Left colon (tissue), 2 donors: ENCODE measurements around the gene SMAD6. TPM values are rescaled to one million over a fixed set of nuclear protein-coding genes. Genes with fewer than 3 reads are reported as not detected.
"Not testable (repeated sequence)": the region's sequence is repeated elsewhere in the genome, so short reads cannot be mapped to it uniquely, and the experiment has no call there.

ENCODE experiments used
- ATAC-seq: fragments of 200-7000 bp; cut with Tn5 transposase; one replicate; pipeline ENCODE4 v1.9.1; 2020; ENCODE audit warnings: mild to moderate bottlenecking, moderate library complexity
- DNase-seq, 2 donors: peaks; one replicate each; pipeline ENCODE4 v3.0.0-alpha.2; 2020
- intact Hi-C, 2 donors: fragments of 100-400 bp; cut with DNase I in 1 of 2; cut with micrococcal nuclease in 1 of 2; formaldehyde crosslinking; loops; one replicate each; pipeline versions ENCODE4 v1.11.2 to v1.14.0; 2022; cut with DNase I, micrococcal nuclease
- total RNA-seq, 2 donors: library from RNA; stranded (reverse); fragmentation: NEBNext Ultra II Directional; extraction: Animal tissue kit (Norgen Biotek cat#: 25700); gene quantifications; one replicate each; pipeline ENCODE4 v1.2.1, GENCODE V29; 2021
- donor health status: DM: no; HTN: no; CAD: no.
- donor health status: DM: yes; HTN: yes; CAD: no.

The SMAD6 gene
- total RNA-seq, 2 donors from 2014 or later = 9.6 to 11.2 TPM

- intact Hi-C loops = no loop called here
- ATAC-seq (no peak), DNase-seq (no peak)
Measured at GRCh38 chr15:66747223-66747622, 45.2 kb downstream of the SMAD6 start.

DNA sequence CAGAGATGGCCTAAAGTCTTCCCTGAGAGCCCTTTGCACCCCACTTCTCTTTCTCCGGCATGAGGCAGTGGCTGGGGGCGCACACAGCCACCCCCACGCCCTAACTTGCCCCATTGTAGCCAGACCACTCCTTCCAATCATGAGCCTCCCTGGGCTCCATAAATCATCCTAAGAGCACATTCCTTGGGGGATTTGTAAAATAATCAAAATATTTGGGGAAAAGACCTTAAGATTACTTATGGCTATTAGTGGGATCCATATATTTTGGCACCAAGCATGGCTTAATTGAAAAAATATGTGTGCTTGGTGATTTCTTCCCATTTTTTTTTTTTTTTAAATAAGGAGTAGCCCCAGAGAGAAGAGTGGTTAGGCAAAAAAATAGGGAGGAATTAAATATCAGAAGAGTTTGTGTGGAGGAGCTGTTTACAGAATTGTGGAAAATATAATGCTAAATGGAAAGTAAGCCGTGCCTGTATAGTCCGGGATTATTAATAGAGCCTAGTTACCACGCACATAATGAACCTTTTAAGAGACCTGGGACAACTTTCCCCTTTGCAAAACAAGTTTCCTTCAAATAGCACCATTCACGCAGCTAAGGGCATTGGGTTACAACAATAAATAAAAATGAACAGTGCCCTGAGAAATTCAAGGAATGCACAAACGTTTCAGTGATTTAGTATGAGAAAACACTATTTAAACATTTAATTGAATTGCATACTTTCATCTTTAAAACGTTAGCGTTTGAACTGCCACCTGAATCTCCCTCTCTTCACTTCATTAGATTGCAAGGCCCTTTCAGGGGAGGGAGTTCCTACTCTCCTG is 46.1 kb downstream of the SMAD6 start:
- intact Hi-C loops = no loop called here
- DNase-seq (no peak), ATAC-seq (no peak)

DNA sequence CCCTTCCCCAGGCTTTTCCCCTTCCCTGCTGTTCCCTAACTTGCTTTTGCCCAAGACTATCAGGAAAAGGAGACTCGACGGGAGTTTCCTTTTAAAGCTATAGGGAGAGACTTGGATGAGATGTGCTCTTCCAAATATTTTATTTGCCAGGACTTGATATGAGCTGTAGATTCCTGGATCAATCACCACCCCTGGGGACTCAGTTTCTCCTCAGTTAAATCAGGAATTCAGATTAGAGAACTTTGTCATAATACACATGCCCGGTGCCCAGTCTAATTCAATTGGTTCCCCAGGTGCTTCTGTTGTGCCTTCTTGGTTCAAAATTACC is 46.6 kb downstream of the SMAD6 start:
- ATAC-seq (no peak), DNase-seq (no peak)
- intact Hi-C loops = no loop called here

- intact Hi-C loops = no loop called here
- DNase-seq (no peak), ATAC-seq (no peak)
Measured at GRCh38 chr15:66749841-66750575, 48.0 kb downstream of the SMAD6 start.

GRCh38 chr15:66750609-66751008 is 48.6 kb downstream of the SMAD6 start:
- DNase-seq (no peak), ATAC-seq (no peak)
- intact Hi-C loops = no loop called here

DNA sequence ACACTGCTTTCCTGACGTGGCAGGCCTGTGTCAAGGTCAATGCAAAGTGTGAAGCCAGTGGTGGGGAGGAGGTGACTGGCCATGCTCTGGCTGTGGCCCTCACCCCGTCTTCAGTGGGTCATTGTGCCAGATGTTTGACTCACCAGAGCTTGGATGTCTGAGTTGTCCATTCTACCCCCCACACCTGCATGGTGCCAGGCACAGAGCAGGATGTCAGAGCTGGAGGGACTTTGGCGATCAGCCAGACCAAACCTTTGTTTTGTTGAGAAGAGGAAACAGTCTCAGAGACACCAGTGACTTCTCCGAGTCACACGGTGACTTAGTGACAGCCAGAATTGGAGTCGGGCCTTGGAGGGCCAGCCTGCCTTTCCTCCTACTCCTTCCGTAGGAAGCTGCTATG is 49.5 kb downstream of the SMAD6 start:
- intact Hi-C loops = no loop called here
- ATAC-seq (peak; percentile 52), DNase-seq (no peak)

GRCh38 chr15:66752078-66752477 is 50.0 kb downstream of the SMAD6 start:
- DNase-seq = no peak
- intact Hi-C loops = no loop called here
- no peak for ATAC-seq

DNA sequence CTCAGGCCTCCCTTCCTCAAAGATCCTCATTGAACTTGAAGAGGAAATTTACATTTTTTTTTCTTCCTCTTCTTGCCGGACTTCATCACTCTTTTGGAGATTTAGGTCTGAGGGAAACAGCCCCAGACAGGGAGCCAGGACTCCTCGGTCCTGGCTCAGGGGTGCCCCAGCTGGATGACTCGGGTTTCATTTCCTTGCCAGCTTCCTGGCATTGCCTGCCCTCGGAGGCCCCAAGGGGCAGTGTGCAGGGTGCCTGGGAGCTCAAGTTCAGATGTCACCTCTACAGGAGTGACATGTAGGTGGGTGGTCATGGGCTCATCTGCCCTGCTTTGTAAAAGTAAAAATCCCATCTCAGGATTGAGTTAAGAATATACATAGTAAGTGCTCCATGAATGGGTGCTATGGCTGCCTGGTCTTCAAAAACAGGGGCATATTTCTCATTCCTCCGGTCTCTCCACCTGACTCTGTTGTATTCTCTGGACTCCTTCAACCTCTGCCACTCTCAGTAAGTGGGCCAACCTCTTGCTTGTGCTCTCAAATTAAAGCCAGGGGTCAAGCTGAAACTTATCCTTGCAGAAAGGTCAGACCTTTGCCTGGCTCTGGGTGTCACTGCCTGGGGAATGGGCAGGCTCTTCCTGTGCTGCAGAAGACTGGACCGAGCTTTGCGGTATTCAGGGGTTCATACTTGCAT is 51.8 kb downstream of the SMAD6 start:
- intact Hi-C loops = no loop called here
- DNase-seq (no peak), ATAC-seq (no peak)

GRCh38 chr15:66754789-66755188 is 52.8 kb downstream of the SMAD6 start:
- intact Hi-C loops = no loop called here
- DNase-seq = no peak
- ATAC-seq = no peak

DNA sequence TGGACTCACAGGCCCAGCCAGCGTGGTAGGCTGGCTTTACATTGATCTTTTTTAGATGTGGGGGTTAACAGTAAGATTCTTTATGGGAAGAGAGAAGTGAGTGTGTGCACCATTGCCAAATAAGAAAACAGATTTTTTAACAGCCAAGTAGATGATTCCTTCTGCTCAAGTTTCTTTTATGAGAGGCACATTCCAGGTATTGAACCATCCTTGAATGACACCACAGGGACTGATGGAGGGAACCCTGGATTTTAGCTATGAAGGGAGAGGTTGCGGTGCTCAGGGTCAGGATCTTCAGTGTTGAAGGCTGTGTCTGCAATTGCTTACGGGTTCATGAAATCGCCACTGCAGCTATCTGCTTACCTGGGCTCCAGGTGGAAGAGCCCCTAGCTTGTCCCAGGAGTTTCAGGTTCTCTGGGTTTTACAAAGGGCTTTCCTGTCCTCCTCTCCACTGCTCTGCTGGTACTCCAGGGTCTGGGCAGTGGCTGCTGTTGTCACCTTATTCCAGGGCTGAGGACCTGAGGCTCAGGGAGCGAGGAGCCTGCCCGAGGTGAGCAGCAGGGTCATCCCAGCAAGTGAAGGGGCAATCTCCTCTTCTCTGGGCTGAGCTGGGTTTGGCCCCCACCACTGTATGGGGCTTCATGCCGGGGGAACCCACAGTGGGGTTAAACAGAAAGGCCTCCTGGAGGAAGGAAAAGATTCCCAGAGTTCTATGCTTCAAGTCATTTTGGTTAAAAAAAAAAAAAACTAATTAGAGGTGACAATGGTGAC is 53.4 kb downstream of the SMAD6 start:
- intact Hi-C loops = no loop called here
- DNase-seq = no peak
- no peak for ATAC-seq

DNA sequence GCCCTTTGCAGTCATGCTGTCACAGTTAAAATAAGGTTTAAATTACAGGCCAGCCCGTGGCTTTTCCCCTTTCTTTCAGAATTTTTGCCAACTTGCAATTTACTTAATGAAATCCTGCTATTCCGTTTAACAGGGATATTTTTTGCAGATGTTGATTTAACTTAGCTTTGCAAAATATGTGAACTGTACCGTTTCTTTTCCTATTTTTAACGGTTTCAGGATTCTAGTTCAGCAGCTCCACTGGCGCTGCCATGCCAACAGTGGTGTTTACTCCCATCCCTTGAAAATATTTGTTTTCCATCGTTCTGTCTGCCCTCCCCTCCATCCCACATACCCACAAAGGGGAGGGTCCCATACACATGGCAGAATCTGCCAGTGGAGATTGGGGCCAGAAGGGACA is 54.3 kb downstream of the SMAD6 start:
- DNase-seq = no peak
- no peak for ATAC-seq
- intact Hi-C loops = no loop called here

- ATAC-seq = no peak
- intact Hi-C loops = no loop called here
Measured at GRCh38 chr15:66757030-66757429, 55.0 kb downstream of the SMAD6 start.

DNA sequence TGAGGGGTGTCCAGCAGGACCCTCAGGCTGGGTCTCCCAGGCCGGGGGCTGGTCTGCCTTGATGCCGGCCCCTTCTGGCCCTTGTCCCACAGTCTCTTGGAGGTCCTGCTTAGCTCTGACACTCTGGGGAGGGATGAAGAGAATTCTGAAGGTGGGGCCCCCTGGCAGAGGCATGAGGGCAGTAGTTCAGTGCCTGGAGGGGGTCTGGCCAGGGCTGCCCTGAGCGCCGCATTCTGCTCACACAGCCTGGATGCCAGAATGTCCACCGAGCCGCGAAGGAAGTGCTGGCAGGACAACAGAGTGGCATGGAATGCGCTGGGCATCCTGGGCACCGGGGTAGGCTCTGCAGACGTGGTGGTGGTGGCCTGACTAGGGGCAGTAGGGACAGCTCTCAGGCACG is 55.5 kb downstream of the SMAD6 start:
- intact Hi-C loops = no loop called here
- ATAC-seq (no peak), DNase-seq (no peak)

More at GRCh38 chr15:66757030-66757429, 55.0 kb downstream of the SMAD6 start:
- no peak for DNase-seq

- DNase-seq, intact Hi-C loops, ATAC-seq: not testable (repeated sequence)
Measured at GRCh38 chr15:66758217-66758616, 56.2 kb downstream of the SMAD6 start.

- ATAC-seq = no peak
- no peak for DNase-seq
- intact Hi-C loops = no loop called here
Measured at GRCh38 chr15:66758844-66759243, 56.8 kb downstream of the SMAD6 start.

GRCh38 chr15:66760097-66760967 is 58.3 kb downstream of the SMAD6 start:
- ATAC-seq (peak; percentile 17), DNase-seq (no peak)
- intact Hi-C loops = no loop called here

GRCh38 chr15:66760968-66761725 is 59.1 kb downstream of the SMAD6 start:
- intact Hi-C loops = no loop called here
- ATAC-seq = no peak
- DNase-seq = no peak
